Osteocyte (in vitro differentiated cells): ENCODE data around the gene KRTAP9-9. TPM values are rescaled to one million over a fixed set of nuclear protein-coding genes. Genes with fewer than 3 reads are reported as not detected.

Experiments
- DNase-seq: peaks from one replicate; pipeline ENCODE4 v3.0.0; 2021; ENCODE audit warnings: mixed read lengths; ENCODE audit not compliant: unreplicated experiment; ENCODE audit errors: extremely low spot score
- H3K27ac Mint-ChIP-seq: one replicate; pipeline ENCODE4 v1.8.0; 2021; ENCODE audit warnings: mild to moderate bottlenecking, mixed read lengths; ENCODE audit not compliant: unreplicated experiment
- H3K27me3 Mint-ChIP-seq: one replicate; pipeline ENCODE4 v1.8.0; 2021; ENCODE audit warnings: mixed read lengths; ENCODE audit not compliant: unreplicated experiment
- H3K36me3 Mint-ChIP-seq: one replicate; pipeline ENCODE4 v1.8.0; 2021; ENCODE audit warnings: mixed read lengths; ENCODE audit not compliant: unreplicated experiment
- H3K4me1 Mint-ChIP-seq: one replicate; pipeline ENCODE4 v1.8.0; 2021; ENCODE audit warnings: mixed read lengths; ENCODE audit not compliant: unreplicated experiment
- H3K4me3 Mint-ChIP-seq: one replicate; pipeline ENCODE4 v1.8.0; 2021; ENCODE audit warnings: mild to moderate bottlenecking, moderate library complexity, mixed read lengths; ENCODE audit not compliant: unreplicated experiment
- H3K9me3 Mint-ChIP-seq: one replicate; pipeline ENCODE4 v1.8.0; 2021; ENCODE audit warnings: mixed read lengths; ENCODE audit not compliant: unreplicated experiment
- CTCF ChIP-seq: fragments of 200-600 bp; sonication (generic); IDR thresholded peaks from 2 replicates; pipeline ENCODE4 v1.5.0; 2021; ENCODE audit warnings: antibody characterized with exemption, mild to moderate bottlenecking, moderate library complexity
- total RNA-seq: library from RNA; stranded (reverse); gene quantifications from 2 replicates; pipeline ENCODE4 v1.2.1, GENCODE V29; 2021

The KRTAP9-9 gene
- total RNA-seq, 1 donor from 2014 or later = not detected

GRCh38 chr17:41278176-41278955 lies 23.2 kb downstream of the KRTAP9-9 start:
- Mint-ChIP-seq H3K27me3 (peaks cover 2% of the 10 kb centered on the region), H3K27ac (no peak overlapping the region), H3K9me3 (peaks cover 4% of the 10 kb centered on the region)

GRCh38 chr17:41284043-41284442 lies 28.9 kb downstream of the KRTAP9-9 start:
- no peak for DNase-seq
- Mint-ChIP-seq H3K4me3 (no peak overlapping the region), H3K9me3 (peaks cover 4% of the 10 kb centered on the region), H3K36me3 (no peaks in the 10 kb centered on the region), H3K27me3 (no peaks in the 10 kb centered on the region), H3K27ac (no peak overlapping the region), H3K4me1 (peaks cover 15% of the 10 kb centered on the region)
- TF ChIP-seq CTCF = no peak

More at GRCh38 chr17:41278176-41278955, 23.2 kb downstream of the KRTAP9-9 start:
- no peaks in the 10 kb centered on the region for H3K36me3 Mint-ChIP-seq
- H3K4me1 Mint-ChIP-seq = no peaks in the 10 kb centered on the region
- H3K4me3 Mint-ChIP-seq = no peak overlapping the region
- DNase-seq = no peak
- no peak for TF ChIP-seq CTCF

- TF ChIP-seq CTCF = no peak
- H3K9me3 Mint-ChIP-seq = peaks cover 4% of the 10 kb centered on the region
- no peak overlapping the region for H3K4me3 Mint-ChIP-seq
- no peak for DNase-seq
- no peaks in the 10 kb centered on the region for H3K27me3 Mint-ChIP-seq
- no peaks in the 10 kb centered on the region for H3K36me3 Mint-ChIP-seq
- peaks cover 15% of the 10 kb centered on the region for H3K4me1 Mint-ChIP-seq
- no peak overlapping the region for H3K27ac Mint-ChIP-seq
Measured at GRCh38 chr17:41284546-41284945, 29.4 kb downstream of the KRTAP9-9 start.

GRCh38 chr17:41287050-41287449 lies 31.9 kb downstream of the KRTAP9-9 start:
- Mint-ChIP-seq H3K4me3 (no peak overlapping the region), H3K27ac (no peak overlapping the region), H3K4me1 (peaks cover 15% of the 10 kb centered on the region), H3K27me3 (no peaks in the 10 kb centered on the region), H3K36me3 (no peaks in the 10 kb centered on the region), H3K9me3 (no peaks in the 10 kb centered on the region)
- TF ChIP-seq CTCF = no peak
- DNase-seq = no peak

GRCh38 chr17:41294016-41294415 lies 38.8 kb downstream of the KRTAP9-9 start:
- H3K9me3 Mint-ChIP-seq = no peaks in the 10 kb centered on the region
- no peak overlapping the region for H3K4me3 Mint-ChIP-seq
- DNase-seq = no peak
- no peaks in the 10 kb centered on the region for H3K4me1 Mint-ChIP-seq
- no peaks in the 10 kb centered on the region for H3K36me3 Mint-ChIP-seq
- no peak for TF ChIP-seq CTCF
- H3K27me3 Mint-ChIP-seq = no peaks in the 10 kb centered on the region
- H3K27ac Mint-ChIP-seq = no peak overlapping the region
